Epithelial cell of proximal tubule (primary cell): ENCODE measurements around the gene ACAP3. TPM values are rescaled to one million over a fixed set of nuclear protein-coding genes. Genes with fewer than 3 reads are reported as not detected.
"Not testable (repeated sequence)": the region's sequence is repeated elsewhere in the genome, so short reads cannot be mapped to it uniquely, and the experiment has no call there.

Experiments
- DNase-seq: peaks from one replicate; pipeline ENCODE4 v3.0.0-alpha.2; 2011; ENCODE audit warnings: low read depth
- H3K4me3 ChIP-seq: 2 replicates; pipeline ENCODE4 v1.5.1; 2011; ENCODE audit warnings: low read depth, mild to moderate bottlenecking, low read length
- CTCF ChIP-seq: conservative IDR thresholded peaks from 2 replicates; pipeline ENCODE4 v1.5.1; 2012; ENCODE audit warnings: low read depth, mild to moderate bottlenecking, low read length
- total RNA-seq: library from RNA; depleted of rRNA; stranded (reverse); fragments of >200 nt; gene quantifications from 2 replicates; pipeline ENCODE4 v1.2.3, GENCODE V29; 2015

The ACAP3 gene
- total RNA-seq, 1 donor from 2014 or later: 29.1 TPM

- no peak for TF ChIP-seq CTCF
- no peak for DNase-seq
- no peak overlapping the region for H3K4me3 ChIP-seq
These were observed 53.1 kb downstream of the ACAP3 start for GRCh38 chr1:1254667-1254998.

GRCh38 chr1:1253972-1254666 lies 53.6 kb downstream of the ACAP3 start:
- DNase-seq: no peak
- H3K4me3 ChIP-seq: no peak overlapping the region
- TF ChIP-seq CTCF: no peak

- TF ChIP-seq CTCF: no peak
- DNase-seq: no peak
- H3K4me3 ChIP-seq: no peak overlapping the region
These were observed 54.4 kb downstream of the ACAP3 start for GRCh38 chr1:1253314-1253713.

DNA sequence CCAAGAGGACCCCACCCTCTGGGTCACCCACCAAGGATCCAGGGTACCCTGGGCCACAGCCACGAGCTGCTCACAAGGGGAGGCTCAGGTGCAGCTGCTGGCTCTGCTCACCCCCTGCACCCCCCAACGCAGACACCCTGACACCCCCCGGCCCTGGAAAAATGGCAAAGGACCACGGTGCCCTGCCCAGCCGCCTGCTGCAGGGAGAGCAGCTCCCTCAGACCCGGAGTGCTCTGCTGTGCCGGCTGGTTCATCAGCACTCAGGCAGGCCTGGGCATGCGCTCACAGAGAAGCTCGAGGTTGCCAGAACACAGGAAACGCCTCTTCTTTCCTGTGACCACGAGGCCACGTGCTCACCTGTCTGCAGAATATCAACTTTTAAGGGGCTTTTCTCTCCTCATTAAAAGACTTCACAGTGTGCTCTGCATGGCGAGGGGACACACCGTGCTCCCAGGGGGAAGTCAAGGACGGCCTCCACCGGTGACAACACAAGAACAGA lies 56.9 kb downstream of the ACAP3 start:
- no peak for TF ChIP-seq CTCF
- DNase-seq: no peak
- H3K4me3 ChIP-seq: no peak overlapping the region

GRCh38 chr1:1248009-1248913 lies 59.5 kb downstream of the ACAP3 start:
- not testable (repeated sequence) for DNase-seq, H3K4me3 ChIP-seq

DNA sequence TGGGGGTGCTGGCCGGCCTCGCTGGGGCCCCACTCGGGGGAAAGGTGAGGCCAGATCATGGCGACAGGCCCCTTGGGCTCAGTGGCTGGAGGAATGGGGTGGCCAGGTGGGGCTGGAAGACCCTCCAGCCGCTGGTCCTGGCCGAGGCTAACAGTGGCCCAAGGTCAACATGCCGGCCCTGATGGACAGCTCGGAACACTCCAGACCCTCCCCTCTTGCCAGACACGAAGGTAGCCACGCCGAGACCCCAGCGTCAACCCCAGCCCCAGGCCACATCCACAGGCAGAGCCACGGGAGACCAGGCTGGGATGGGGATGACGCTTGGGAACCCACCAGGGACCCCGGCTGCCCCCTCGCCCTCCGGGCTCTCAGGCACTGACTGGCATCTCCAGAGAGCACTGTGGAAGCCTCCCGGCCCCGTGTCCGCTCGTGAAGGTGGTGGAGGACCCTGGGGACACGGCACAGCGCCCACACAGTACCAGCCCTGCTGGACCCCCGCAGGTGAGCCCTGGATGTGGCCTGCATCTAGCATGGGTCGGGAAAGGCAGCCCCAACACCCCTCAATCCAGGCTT lies 60.3 kb downstream of the ACAP3 start:
- H3K4me3 ChIP-seq: no peak overlapping the region
- no peak for TF ChIP-seq CTCF
- no peak for DNase-seq

DNA sequence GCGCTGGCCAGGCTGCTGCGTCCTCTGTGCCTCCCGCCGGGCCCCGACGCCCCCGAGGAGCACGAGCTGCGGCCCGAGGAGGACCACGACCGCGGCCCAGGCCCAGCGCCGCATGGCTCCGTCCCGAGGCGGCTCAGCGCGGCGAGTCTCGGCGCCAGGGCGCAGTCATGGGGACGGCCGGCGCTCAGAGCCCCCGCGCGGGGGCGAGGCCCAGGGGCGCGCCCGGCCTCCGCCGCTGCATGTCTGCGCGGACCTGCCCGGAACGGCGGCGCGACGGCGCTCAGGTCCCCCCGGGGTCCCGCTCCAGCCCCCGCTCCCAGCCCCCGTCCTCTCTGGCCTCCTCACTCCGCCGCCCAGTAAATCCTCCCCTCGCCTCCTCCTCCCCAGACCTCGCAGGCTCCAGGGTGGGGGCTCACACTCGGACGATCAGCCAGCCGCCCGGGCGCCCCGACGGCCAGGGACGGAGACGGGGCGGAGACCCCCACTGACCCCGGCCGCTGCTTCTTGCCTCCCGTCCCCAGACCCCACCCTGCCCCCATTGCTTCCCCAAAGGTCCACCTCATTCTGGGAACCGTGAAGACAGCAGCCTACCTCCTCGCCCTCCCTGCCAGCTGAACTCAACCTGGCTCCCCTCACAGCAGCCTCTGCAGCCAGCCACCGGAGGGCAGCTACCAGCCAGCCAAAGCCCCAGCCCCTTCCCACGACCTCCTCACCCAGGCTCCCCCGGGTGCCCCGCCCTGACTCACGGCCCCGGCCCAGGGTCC lies 61.0 kb downstream of the ACAP3 start, which contains the start of gene C1QTNF12:
Gene C1QTNF12 (minus strand): TSS at position 146 of the 764 bp plus-strand sequence. CDS start 32 bp downstream, at position 114.
- TF ChIP-seq CTCF: no peak
- H3K4me3 ChIP-seq: no peak within 1 kb of the TSS

More for the DNA sequence above, 61.0 kb downstream of the ACAP3 start, which contains the start of gene C1QTNF12:
- no peak for DNase-seq
